Suprapubic skin (tissue), 4 donors: ENCODE results near the gene CGNL1. TPM values are rescaled to one million over a fixed set of nuclear protein-coding genes. Genes with fewer than 3 reads are reported as not detected.
A peak's percentile ranks its signal among the peaks of the same experiment; 100 is the strongest.

Experiments used
- DNase-seq, 2 donors: peaks; one replicate each; pipeline ENCODE4 v3.0.0-alpha.2; 2019; ENCODE audit warnings: low spot score in 2 of 2
- H3K27ac ChIP-seq: fragments of 200-600 bp; sonication (generic); one replicate; pipeline ENCODE4 v1.5.1; 2019
- H3K27me3 ChIP-seq: fragments of 200-600 bp; sonication (generic); one replicate; pipeline ENCODE4 v1.5.1; 2019
- H3K36me3 ChIP-seq: fragments of 200-600 bp; sonication (generic); one replicate; pipeline ENCODE4 v1.5.1; 2019
- H3K4me1 ChIP-seq: fragments of 200-600 bp; sonication (generic); one replicate; pipeline ENCODE4 v1.5.1; 2019
- H3K4me3 ChIP-seq: fragments of 200-600 bp; sonication (generic); one replicate; pipeline ENCODE4 v1.5.1; 2019; ENCODE audit warnings: mild to moderate bottlenecking
- H3K9me3 ChIP-seq: fragments of 200-600 bp; sonication (generic); one replicate; pipeline ENCODE4 v1.5.1; 2019
- CTCF ChIP-seq, 2 donors: fragments of 200-600 bp in 1 of 2; fragments of 450-650 bp in 1 of 2; sonication (generic) in 1 of 2; IDR thresholded peaks; one replicate each; pipeline ENCODE4 v1.5.1; 2016 to 2019; ENCODE audit warnings: antibody characterized with exemption in 2 of 2, mild to moderate bottlenecking in 1 of 2, moderate library complexity in 1 of 2
- EP300 ChIP-seq: sonication (generic); formaldehyde crosslinking; IDR thresholded peaks from one replicate; pipeline ENCODE4 v1.6.1; 2017; ENCODE audit warnings: antibody characterized with exemption
- POLR2A ChIP-seq, 2 donors: fragments of 450-650 bp; IDR thresholded peaks; one replicate each; pipeline ENCODE4 v1.6.1; 2017; ENCODE audit warnings: antibody characterized with exemption in 2 of 2, mild to moderate bottlenecking in 2 of 2, moderate library complexity in 2 of 2
- POLR2AphosphoS5 ChIP-seq, 3 donors: sonication (generic); formaldehyde crosslinking; IDR thresholded peaks; one replicate each; pipeline ENCODE4 v1.6.1; 2017; ENCODE audit warnings: antibody characterized with exemption in 3 of 3
- WGBS: methylation state at CpG from one replicate; pipeline ENCODE4 v1.1.5; 2018; 5-methylcytosine and 5-hydroxymethylcytosine counted together
- total RNA-seq, 4 donors: library from RNA; depleted of rRNA; stranded (reverse); fragments of >200 nt; gene quantifications; one replicate each; pipeline ENCODE4 v1.1.0, GENCODE V29; 2016

Gene CGNL1
- total RNA-seq, 4 donors from 2014 or later = 7.1 to 27.0 (median 14.2) TPM

DNA sequence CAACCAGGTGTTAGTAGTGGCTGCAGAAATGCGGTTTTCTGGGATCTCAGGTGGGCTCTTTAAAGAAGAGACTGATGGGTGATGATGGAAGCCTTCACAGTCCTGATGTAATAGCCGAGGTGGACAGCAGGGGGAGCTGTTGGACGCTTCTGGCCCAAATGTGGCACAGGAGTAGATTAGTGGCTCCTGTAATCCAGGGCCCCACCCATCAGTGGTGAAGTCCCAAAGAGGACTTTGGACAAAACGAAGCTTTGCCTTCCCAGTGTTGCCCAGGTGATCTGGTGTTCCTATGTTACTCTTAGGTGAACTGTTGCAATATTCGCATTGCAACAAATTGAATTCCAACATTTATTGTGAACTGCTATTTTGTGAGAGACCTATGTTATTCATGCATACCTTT lies 183.6 kb downstream of the CGNL1 start:
- DNase-seq = peak in 1 of 2 donors; percentile 80
- no peaks in the 10 kb centered on the region for H3K27me3 ChIP-seq
- WGBS = 13% methylated on average over 5 of the region's 5 CpGs

GRCh38 chr15:57561041-57561711 lies 184.9 kb downstream of the CGNL1 start:
- TF ChIP-seq POLR2A (IDR thresholded peaks at IDR 0.05) = no peak
- TF ChIP-seq POLR2AphosphoS5 (IDR thresholded peaks at IDR 0.05) = peak in 1 of 3 donors; percentile 27
- no peak for TF ChIP-seq EP300
- TF ChIP-seq CTCF (IDR thresholded peaks at IDR 0.05) = peak; percentile 75 to 85
- H3K4me3 ChIP-seq = no peak overlapping the region
- H3K27ac ChIP-seq = peak overlapping the region; percentile 10
- H3K27me3 ChIP-seq = no peaks in the 10 kb centered on the region
- no peaks in the 10 kb centered on the region for H3K9me3 ChIP-seq
- H3K36me3 ChIP-seq = no peaks in the 10 kb centered on the region
- DNase-seq = peak; percentile 82
- 37% methylated on average over 9 of the region's 9 CpGs for WGBS
- peaks cover 4% of the 10 kb centered on the region for H3K4me1 ChIP-seq

More for the DNA sequence above, 183.6 kb downstream of the CGNL1 start:
- Histone ChIP-seq H3K4me1 (peaks cover 4% of the 10 kb centered on the region), H3K9me3 (no peaks in the 10 kb centered on the region), H3K36me3 (no peaks in the 10 kb centered on the region), H3K4me3 (no peak overlapping the region), H3K27ac (no peak overlapping the region)
- TF ChIP-seq CTCF (IDR thresholded peaks at IDR 0.05) (peak; percentile 49 to 87), EP300 (no peak)

DNA sequence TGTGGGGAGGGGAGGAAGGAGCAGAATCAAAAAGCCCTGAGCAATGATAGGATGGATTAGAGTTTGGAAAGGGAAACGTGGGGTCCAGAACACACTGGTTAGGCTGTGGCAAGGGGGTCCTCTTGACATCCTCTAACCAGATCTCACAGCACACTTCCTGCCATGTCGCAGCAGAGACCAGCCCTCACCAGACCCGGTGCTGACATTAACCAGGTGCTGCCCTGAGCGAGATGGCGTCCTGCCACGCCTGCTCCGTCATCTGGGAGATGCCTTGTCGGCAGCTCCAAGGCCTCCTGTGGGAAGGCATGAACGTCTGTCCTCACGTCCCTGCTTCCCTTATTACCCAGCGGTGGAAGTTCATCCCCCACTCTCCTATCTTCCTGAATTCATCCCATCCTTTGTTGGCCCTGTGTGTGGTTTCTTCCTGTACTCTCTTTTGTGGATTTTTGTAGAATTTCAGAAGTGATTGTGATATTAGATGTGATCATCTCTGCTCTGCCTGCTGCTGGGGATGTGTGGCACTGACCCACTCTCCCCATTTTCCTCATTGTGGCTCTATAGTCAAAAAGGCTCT lies 186.0 kb downstream of the CGNL1 start:
- no peaks in the 10 kb centered on the region for H3K36me3 ChIP-seq
- TF ChIP-seq CTCF (IDR thresholded peaks at IDR 0.05) (no peak), EP300 (no peak), POLR2A (IDR thresholded peaks at IDR 0.05) (no peak), POLR2AphosphoS5 (IDR thresholded peaks at IDR 0.05) (no peak)
- H3K27me3 ChIP-seq = no peaks in the 10 kb centered on the region
- H3K4me1 ChIP-seq = peaks cover 8% of the 10 kb centered on the region
- H3K9me3 ChIP-seq = no peaks in the 10 kb centered on the region
- H3K4me3 ChIP-seq = no peak overlapping the region
- H3K27ac ChIP-seq = no peak overlapping the region
- 51% methylated on average over 11 of the region's 11 CpGs for WGBS
- DNase-seq = peak in 1 of 2 donors; percentile 63

GRCh38 chr15:57563416-57563815 lies 187.1 kb downstream of the CGNL1 start:
- DNase-seq = no peak
- no peaks in the 10 kb centered on the region for H3K9me3 ChIP-seq
- H3K4me1 ChIP-seq = peaks cover 8% of the 10 kb centered on the region
- H3K27me3 ChIP-seq = no peaks in the 10 kb centered on the region
- H3K4me3 ChIP-seq = no peak overlapping the region
- no peak overlapping the region for H3K27ac ChIP-seq
- H3K36me3 ChIP-seq = no peaks in the 10 kb centered on the region
- TF ChIP-seq POLR2AphosphoS5 (IDR thresholded peaks at IDR 0.05) (no peak), EP300 (no peak)
- 88% methylated on average over 6 of the region's 6 CpGs for WGBS

DNA sequence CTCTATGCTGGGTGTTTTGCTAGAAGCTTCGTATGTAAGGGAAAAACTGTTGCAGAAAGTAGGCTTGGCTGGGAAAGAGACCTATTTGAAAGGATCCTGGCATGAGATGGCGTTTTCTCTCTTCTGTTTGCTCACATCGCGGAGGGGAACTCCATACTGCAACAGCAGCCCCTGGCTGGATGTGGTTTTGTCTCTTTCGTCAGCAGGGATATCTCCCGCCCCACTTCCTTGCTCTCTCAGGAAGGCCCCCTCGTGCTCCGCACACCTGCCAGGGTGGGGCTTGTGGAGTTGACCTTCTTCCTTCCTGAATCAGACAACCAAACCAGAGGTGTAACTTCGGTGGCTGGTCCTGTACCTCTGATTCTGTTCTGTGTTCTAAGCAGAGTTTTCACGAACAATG lies 189.0 kb downstream of the CGNL1 start:
- TF ChIP-seq EP300 = no peak
- no peak for TF ChIP-seq POLR2A (IDR thresholded peaks at IDR 0.05)
- TF ChIP-seq POLR2AphosphoS5 (IDR thresholded peaks at IDR 0.05) = no peak
- TF ChIP-seq CTCF (IDR thresholded peaks at IDR 0.05) = no peak
- no peaks in the 10 kb centered on the region for H3K9me3 ChIP-seq
- H3K27ac ChIP-seq = no peak overlapping the region
- H3K4me1 ChIP-seq = peaks cover 8% of the 10 kb centered on the region
- 36% methylated on average over 10 of the region's 10 CpGs for WGBS
- no peaks in the 10 kb centered on the region for H3K27me3 ChIP-seq
- H3K36me3 ChIP-seq = no peaks in the 10 kb centered on the region
- H3K4me3 ChIP-seq = no peak overlapping the region
- no peak for DNase-seq
